HEK293 (cell line): Measurements from ENCODE around the gene DBNL.

Experiments
- CTCF ChIA-PET: fragments of 350-600 bp; formaldehyde crosslinking; extraction: SDS; loops from one replicate; lab custom pipeline; 2021; ENCODE audit warnings: antibody characterized with exemption; lab: Yijun Ruan, JAX
- POLR2A ChIA-PET: fragments of 300-600 bp; formaldehyde crosslinking; extraction: SDS; loops from one replicate; lab custom pipeline; 2020; ENCODE audit warnings: antibody characterized with exemption, inconsistent platforms; lab: Yijun Ruan, JAX
- H3K27ac ChIP-seq: fragments of 200-500 bp; sonication (Bioruptor generic); 2 replicates; pipeline ENCODE4 v1.5.1; 2014; ENCODE audit warnings: low read depth, low read length, control low read depth, inconsistent platforms; ENCODE audit errors: extremely low read depth
- H3K36me3 ChIP-seq, 2 experiments: fragments of 200-500 bp in 1 of 2; sonication (Bioruptor generic) in 1 of 2; 1 replicate in 1 of 2; 2 replicates in 1 of 2; pipeline ENCODE4 v1.5.1; 2014 to 2017; ENCODE audit warnings: inconsistent platforms in 2 of 2, low read length in 2 of 2; ENCODE audit not compliant: control insufficient read depth in 2 of 2, insufficient read depth in 1 of 2
- H3K4me1 ChIP-seq: fragments of 200-500 bp; sonication (Bioruptor generic); 2 replicates; pipeline ENCODE4 v1.5.1; 2014; ENCODE audit warnings: mild to moderate bottlenecking, low read length, inconsistent platforms; ENCODE audit not compliant: control insufficient read depth, insufficient read depth
- H3K4me3 ChIP-seq: 2 replicates; pipeline ENCODE4 v1.5.1; 2011; ENCODE audit warnings: low read depth, mild to moderate bottlenecking, control low read depth, low read length, moderate library complexity
- H3K9me3 ChIP-seq: fragments of 200-500 bp; sonication (Bioruptor generic); 2 replicates; pipeline ENCODE4 v1.5.1; 2014; ENCODE audit warnings: low read depth, low read length, inconsistent platforms; ENCODE audit not compliant: control insufficient read depth, insufficient read depth
- PRDM1 ChIP-seq: fragments of 450-650 bp; formaldehyde crosslinking; IDR thresholded peaks from 2 replicates; pipeline ENCODE4; 2016; ENCODE audit warnings: missing biosample characterization, missing genetic modification characterization
- RBAK ChIP-seq: fragments of 450-650 bp; formaldehyde crosslinking; IDR thresholded peaks from 2 replicates; pipeline ENCODE4 v1.5.1; 2016; ENCODE audit warnings: missing biosample characterization, missing genetic modification characterization
- SCRT2 ChIP-seq: fragments of 450-650 bp; formaldehyde crosslinking; IDR thresholded peaks from 2 replicates; pipeline ENCODE4 v1.5.1; 2016; ENCODE audit warnings: missing biosample characterization, missing genetic modification characterization
- SP2 ChIP-seq: fragments of 450-650 bp; formaldehyde crosslinking; IDR thresholded peaks from 2 replicates; pipeline ENCODE4 v1.5.1; 2016; ENCODE audit warnings: missing biosample characterization, missing genetic modification characterization
- ZBTB17 ChIP-seq: fragments of 450-650 bp; formaldehyde crosslinking; IDR thresholded peaks from 2 replicates; pipeline ENCODE4 v1.5.1; 2016; ENCODE audit warnings: missing biosample characterization, missing genetic modification characterization
- ZBTB48 ChIP-seq: fragments of 450-650 bp; formaldehyde crosslinking; IDR thresholded peaks from 2 replicates; pipeline ENCODE4 v1.5.1; 2016; ENCODE audit warnings: missing biosample characterization, missing genetic modification characterization
- ZNF114 ChIP-seq: fragments of 450-650 bp; formaldehyde crosslinking; IDR thresholded peaks from 2 replicates; pipeline ENCODE4 v1.5.0; 2017; ENCODE audit warnings: missing biosample characterization, missing genetic modification characterization
- ZNF311 ChIP-seq: fragments of 450-650 bp; formaldehyde crosslinking; IDR thresholded peaks from 2 replicates; pipeline ENCODE4 v1.5.1; 2017; ENCODE audit warnings: missing biosample characterization, missing genetic modification characterization, borderline replicate concordance
- ZNF449 ChIP-seq: fragments of 450-650 bp; formaldehyde crosslinking; IDR thresholded peaks from 2 replicates; pipeline ENCODE4 v1.5.1; 2017; ENCODE audit warnings: missing biosample characterization, mild to moderate bottlenecking, missing genetic modification characterization, moderate library complexity
- ZNF518A ChIP-seq: fragments of 450-650 bp; formaldehyde crosslinking; conservative IDR thresholded peaks from 2 replicates; pipeline ENCODE4 v1.5.1; 2016; ENCODE audit warnings: low read depth, missing biosample characterization, missing genetic modification characterization
- ZNF624 ChIP-seq: fragments of 450-650 bp; formaldehyde crosslinking; IDR thresholded peaks from 2 replicates; pipeline ENCODE4 v1.5.1; 2017; ENCODE audit warnings: missing biosample characterization, missing genetic modification characterization
- ZNF830 ChIP-seq: fragments of 450-650 bp; IDR thresholded peaks from 2 replicates; pipeline ENCODE4 v1.5.0; 2018; ENCODE audit warnings: missing biosample characterization, missing genetic modification characterization, low read depth, mild to moderate bottlenecking, moderate library complexity
- ZNF837 ChIP-seq: fragments of 450-650 bp; formaldehyde crosslinking; IDR thresholded peaks from 2 replicates; pipeline ENCODE4 v1.5.1; 2016; ENCODE audit warnings: missing biosample characterization, missing genetic modification characterization
- ZSCAN23 ChIP-seq: fragments of 450-650 bp; formaldehyde crosslinking; IDR thresholded peaks from 2 replicates; pipeline ENCODE4 v1.5.1; 2016; ENCODE audit warnings: missing biosample characterization, missing genetic modification characterization
- TF ChIP-seq, protein P1 (sequence below): fragments of 450-650 bp; IDR thresholded peaks from 2 replicates; pipeline ENCODE4 v1.5.1; 2018; ENCODE audit warnings: missing biosample characterization, mild to moderate bottlenecking, missing genetic modification characterization
- TF ChIP-seq, protein P2 (sequence below): fragments of 450-650 bp; formaldehyde crosslinking; IDR thresholded peaks from 2 replicates; pipeline ENCODE4 v1.5.1; 2016; ENCODE audit warnings: missing biosample characterization, missing genetic modification characterization

The DBNL gene

GRCh38 chr7:44042221-44042620 is 2.3 kb upstream of the DBNL start:
- H3K4me3 ChIP-seq = no peak overlapping the region
- CTCF ChIA-PET = interaction anchor here (0.5 kb wide), 1 partner anchor 73 kb away, joined by 3 read pairs; no protein-coding TSS in a partner anchor
- no peak overlapping the region for H3K27ac ChIP-seq
- POLR2A ChIA-PET = no interaction called here
- H3K9me3 ChIP-seq = no peaks in the 10 kb centered on the region
- TF ChIP-seq, protein P1, sequence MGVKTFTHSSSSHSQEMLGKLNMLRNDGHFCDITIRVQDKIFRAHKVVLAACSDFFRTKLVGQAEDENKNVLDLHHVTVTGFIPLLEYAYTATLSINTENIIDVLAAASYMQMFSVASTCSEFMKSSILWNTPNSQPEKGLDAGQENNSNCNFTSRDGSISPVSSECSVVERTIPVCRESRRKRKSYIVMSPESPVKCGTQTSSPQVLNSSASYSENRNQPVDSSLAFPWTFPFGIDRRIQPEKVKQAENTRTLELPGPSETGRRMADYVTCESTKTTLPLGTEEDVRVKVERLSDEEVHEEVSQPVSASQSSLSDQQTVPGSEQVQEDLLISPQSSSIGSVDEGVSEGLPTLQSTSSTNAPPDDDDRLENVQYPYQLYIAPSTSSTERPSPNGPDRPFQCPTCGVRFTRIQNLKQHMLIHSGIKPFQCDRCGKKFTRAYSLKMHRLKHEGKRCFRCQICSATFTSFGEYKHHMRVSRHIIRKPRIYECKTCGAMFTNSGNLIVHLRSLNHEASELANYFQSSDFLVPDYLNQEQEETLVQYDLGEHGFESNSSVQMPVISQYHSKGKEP (tag by site-specific recombination) = no peak
- TF ChIP-seq SP2 (tag by site-specific recombination) (no peak), RBAK (tag by site-specific recombination) (no peak), ZNF830 (tag by site-specific recombination) (no peak), ZNF114 (no peak), ZSCAN23 (tag by site-specific recombination) (no peak)
- H3K4me1 ChIP-seq = peaks cover 6% of the 10 kb centered on the region; the same call in 1 of the 2 replicates
- H3K36me3 ChIP-seq = peaks cover 7 to 14% of the 10 kb centered on the region in 2 experiments; a peak in 2 of 3 replicates

DNA sequence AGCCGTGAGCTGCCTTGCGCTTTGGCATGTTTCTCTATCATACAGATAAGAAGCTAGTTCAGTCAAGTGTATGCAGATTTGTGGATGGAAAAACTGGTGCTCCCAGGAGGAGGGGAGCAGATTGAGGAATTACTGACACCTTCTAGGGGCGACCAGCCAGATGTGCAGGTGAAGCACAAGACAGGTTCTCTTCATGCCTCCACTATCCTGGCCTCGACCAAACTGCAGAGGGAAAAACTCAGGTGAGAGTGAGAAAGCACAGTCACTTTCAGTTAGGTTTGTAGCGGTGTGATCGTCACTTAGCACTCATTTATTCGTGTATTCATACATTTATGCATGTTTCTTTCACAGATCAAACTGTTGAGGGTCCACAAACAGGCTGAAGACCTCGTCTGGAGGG is 600 bp upstream of the DBNL start:
- CTCF ChIA-PET = interaction anchor here (0.7 kb wide), 1 partner anchor 521 kb away, joined by 4 read pairs; no protein-coding TSS in a partner anchor
- POLR2A ChIA-PET = interaction anchor here (1.0 to 1.9 kb wide), 5 partner anchors 18 to 174 kb away, joined by 3 to 16 read pairs (median 6); partner anchors contain the start of gene PGAM2
- TF ChIP-seq PRDM1 (tag by site-specific recombination) = peak; percentile 92
- TF ChIP-seq ZNF449 (tag by site-specific recombination) = no peak
- Histone ChIP-seq H3K4me3 (peak overlapping the region; percentile 96), H3K27ac (peak overlapping the region; percentile 63; the same call in 1 of the 2 replicates), H3K9me3 (no peaks in the 10 kb centered on the region), H3K4me1 (peaks cover 6% of the 10 kb centered on the region; the same call in 1 of the 2 replicates), H3K36me3 (peaks cover 7 to 18% of the 10 kb centered on the region in 2 experiments; a peak in 2 of 3 replicates)

DNA sequence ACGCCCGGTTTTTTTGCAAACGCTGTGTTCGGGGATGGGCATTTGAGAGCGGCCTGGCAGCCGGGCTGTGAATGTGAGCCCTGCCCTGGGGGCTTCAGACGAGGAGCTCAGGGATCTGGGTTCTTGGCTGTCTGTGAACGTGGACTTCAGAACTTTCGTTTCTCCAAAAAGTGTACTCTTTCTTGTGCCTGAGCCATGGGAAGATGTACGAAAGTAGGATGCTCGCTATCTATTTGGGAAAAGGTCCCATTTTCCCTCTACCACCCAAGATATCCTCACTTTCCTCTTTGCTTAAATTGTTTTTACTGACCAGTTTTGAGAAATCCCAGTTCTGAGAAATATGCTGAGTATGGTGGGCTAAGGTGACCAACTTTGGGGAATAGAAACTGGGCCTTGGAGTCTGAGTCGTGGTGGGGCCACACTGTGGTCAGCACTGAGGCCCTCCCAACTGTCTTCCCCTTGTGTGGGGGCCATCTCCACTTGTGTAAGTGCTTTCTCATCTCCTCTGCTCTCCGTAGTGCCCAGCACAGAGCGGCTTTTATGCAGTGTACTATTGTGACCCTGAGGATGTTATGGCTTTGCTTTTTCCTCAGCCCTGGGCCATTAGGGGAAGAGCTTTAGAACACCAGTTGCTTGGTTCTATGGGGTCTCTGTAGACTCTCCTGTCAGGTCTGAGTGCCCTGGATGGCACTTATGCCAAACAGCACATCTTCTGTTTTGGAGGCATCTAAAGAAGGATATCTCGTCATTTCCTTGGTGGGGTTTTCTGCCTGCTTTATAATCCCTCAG is 918 bp downstream of the DBNL start:
- CTCF ChIA-PET = no interaction called here
- Histone ChIP-seq H3K36me3 (peaks cover 11 to 29% of the 10 kb centered on the region in 2 experiments; a peak in 2 of 3 replicates), H3K9me3 (no peaks in the 10 kb centered on the region), H3K4me1 (peaks cover 6% of the 10 kb centered on the region; the same call in 1 of the 2 replicates), H3K4me3 (peak overlapping the region; percentile 96), H3K27ac (peak overlapping the region; percentile 63)
- POLR2A ChIA-PET = interaction anchor here (0.6 to 1.9 kb wide), 4 partner anchors 13 to 66 kb away, joined by 3 to 16 read pairs (median 8); partner anchors contain the start of gene PGAM2
- TF ChIP-seq ZNF311 (tag by site-specific recombination) (no peak), ZNF624 (tag by site-specific recombination) (no peak), ZBTB17 (tag by site-specific recombination) (peak; percentile 75), SCRT2 (peak; percentile 52; the same call in 1 of the 2 replicates), ZNF518A (no peak), ZNF837 (tag by site-specific recombination) (no peak), ZBTB48 (tag by site-specific recombination) (0 out of 2 replicates have a peak, but pooled peaks have one; percentile 4)
- TF ChIP-seq, protein P2, sequence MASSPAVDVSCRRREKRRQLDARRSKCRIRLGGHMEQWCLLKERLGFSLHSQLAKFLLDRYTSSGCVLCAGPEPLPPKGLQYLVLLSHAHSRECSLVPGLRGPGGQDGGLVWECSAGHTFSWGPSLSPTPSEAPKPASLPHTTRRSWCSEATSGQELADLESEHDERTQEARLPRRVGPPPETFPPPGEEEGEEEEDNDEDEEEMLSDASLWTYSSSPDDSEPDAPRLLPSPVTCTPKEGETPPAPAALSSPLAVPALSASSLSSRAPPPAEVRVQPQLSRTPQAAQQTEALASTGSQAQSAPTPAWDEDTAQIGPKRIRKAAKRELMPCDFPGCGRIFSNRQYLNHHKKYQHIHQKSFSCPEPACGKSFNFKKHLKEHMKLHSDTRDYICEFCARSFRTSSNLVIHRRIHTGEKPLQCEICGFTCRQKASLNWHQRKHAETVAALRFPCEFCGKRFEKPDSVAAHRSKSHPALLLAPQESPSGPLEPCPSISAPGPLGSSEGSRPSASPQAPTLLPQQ (tag by site-specific recombination) = peak; percentile 26; the same call in 1 of the 2 replicates
